Adipose tissue (tissue), 3 donors: ENCODE results near the gene FNDC7. TPM values are rescaled to one million over a fixed set of nuclear protein-coding genes. Genes with fewer than 3 reads are reported as not detected.
"Not testable (repeated sequence)": the region's sequence is repeated elsewhere in the genome, so short reads cannot be mapped to it uniquely, and the experiment has no call there.

Experiments used
- H3K27ac ChIP-seq: one replicate; pipeline ENCODE4 v1.5.1; 2013; ENCODE audit warnings: low read depth, low read length
- WGBS, 3 donors: extraction: QIAGEN DNeasy Blood & Tissue Kit; methylation state at CpG; one replicate each; pipeline ENCODE4 v1.1.7; 2013; 5-methylcytosine and 5-hydroxymethylcytosine counted together
- polyA plus RNA-seq, 3 donors: library from polyadenylated mRNA; stranded (reverse); fragments of 200-250 nt; gene quantifications; one replicate each; pipeline ENCODE4 v1.2.3, GENCODE V29; 2013
- donor health status: healthy with polysubstance abuse.
- donor health status: Bipolar disorder and iron deficiency.
- donor health status: healthy.

Gene FNDC7
- polyA plus RNA-seq, result not detected

GRCh38 chr1:108712606-108713150 lies at the start of gene FNDC7:
FNDC7 (plus strand) TSS chr1:108712908; CDS start chr1:108712934, 26 bp downstream.
- 47 to 60% (median 57%) methylated on average over 9 of the region's 9 CpGs for WGBS, 3 donors

GRCh38 chr1:108663074-108663473 lies 49.6 kb upstream of the FNDC7 start:
- H3K27ac ChIP-seq, result no peak overlapping the region
- 74 to 77% (median 75%) methylated on average over 2 of the region's 2 CpGs for WGBS, 3 donors

More at GRCh38 chr1:108712606-108713150, at the start of gene FNDC7:
- no peak within 1 kb of the TSS for H3K27ac ChIP-seq

- H3K27ac ChIP-seq, result no peak overlapping the region
- WGBS, 3 donors, result 68 to 85% (median 73%) methylated on average over 6 of the region's 6 CpGs
These were observed 48.2 kb upstream of the FNDC7 start for GRCh38 chr1:108664481-108664880.

- H3K27ac ChIP-seq, result no peak overlapping the region
- 60 to 85% (median 84%) methylated on average over 2 of the region's 2 CpGs for WGBS, 3 donors
These were observed 47.6 kb upstream of the FNDC7 start for GRCh38 chr1:108665067-108665466.

- H3K27ac ChIP-seq, result no peak overlapping the region
- WGBS, 3 donors, result 61 to 81% (median 74%) methylated on average over 1 of the region's 1 CpG
These were observed 46.9 kb upstream of the FNDC7 start for GRCh38 chr1:108665771-108666170.

GRCh38 chr1:108667422-108667821 lies 45.3 kb upstream of the FNDC7 start:
- WGBS, 3 donors, result 95 to 98% (median 96%) methylated on average over 14 to 28 of the region's 28 CpGs
- not testable (repeated sequence) for H3K27ac ChIP-seq

- no peak overlapping the region for H3K27ac ChIP-seq
These were observed 43.9 kb upstream of the FNDC7 start for GRCh38 chr1:108668777-108669176.

GRCh38 chr1:108669679-108670078 lies 43.0 kb upstream of the FNDC7 start:
- 76 to 80% (median 79%) methylated on average over 7 of the region's 7 CpGs for WGBS, 3 donors
- no peak overlapping the region for H3K27ac ChIP-seq

- no peak overlapping the region for H3K27ac ChIP-seq
- WGBS, 3 donors, result 86 to 91% (median 90%) methylated on average over 5 of the region's 5 CpGs
These were observed 42.5 kb upstream of the FNDC7 start for GRCh38 chr1:108670131-108670773.

GRCh38 chr1:108671143-108671542 lies 41.6 kb upstream of the FNDC7 start:
- 92 to 97% (median 97%) methylated on average over 2 of the region's 2 CpGs for WGBS, 3 donors
- H3K27ac ChIP-seq, result no peak overlapping the region

GRCh38 chr1:108678706-108679105 lies 34.0 kb upstream of the FNDC7 start:
- 78 to 85% (median 81%) methylated on average over 4 of the region's 4 CpGs for WGBS, 3 donors
- H3K27ac ChIP-seq, result no peak overlapping the region

GRCh38 chr1:108679586-108680213 lies 33.0 kb upstream of the FNDC7 start:
- H3K27ac ChIP-seq, result no peak overlapping the region
- WGBS, 3 donors, result 58 to 77% (median 64%) methylated on average over 10 of the region's 10 CpGs

- WGBS, 3 donors, result 40 to 73% (median 63%) methylated on average over 4 of the region's 4 CpGs
These were observed 31.0 kb upstream of the FNDC7 start for GRCh38 chr1:108681701-108682100.

GRCh38 chr1:108685529-108685928 lies 27.2 kb upstream of the FNDC7 start:
- H3K27ac ChIP-seq, result no peak overlapping the region
- WGBS, 3 donors, result 69 to 91% (median 88%) methylated on average over 1 of the region's 1 CpG

More at GRCh38 chr1:108681701-108682100, 31.0 kb upstream of the FNDC7 start:
- H3K27ac ChIP-seq, result not testable (repeated sequence)

GRCh38 chr1:108686614-108687313 lies 25.9 kb upstream of the FNDC7 start:
- WGBS, 3 donors, result 24 to 53% (median 49%) methylated on average over 2 of the region's 2 CpGs

GRCh38 chr1:108691128-108691941 lies 21.4 kb upstream of the FNDC7 start:
- 12 to 17% (median 15%) methylated on average over 12 of the region's 12 CpGs for WGBS, 3 donors
- H3K27ac ChIP-seq, result no peak overlapping the region

More at GRCh38 chr1:108686614-108687313, 25.9 kb upstream of the FNDC7 start:
- H3K27ac ChIP-seq, result no peak overlapping the region

- WGBS, 3 donors, result 0% methylated on average over 57 to 59 of the region's 59 CpGs
- H3K27ac ChIP-seq, result peak within 1 kb of the TSS; percentile 93
These were observed 20.6 kb upstream of the FNDC7 start, which contains the start of gene PRPF38B for GRCh38 chr1:108691942-108692723. PRPF38B (plus strand) TSS chr1:108692310; CDS start chr1:108692592, 282 bp downstream.
